Right lobe of liver (tissue), 4 donors: Measurements from ENCODE around the gene DEDD.

Experiments
- POLR2A ChIP-seq: fragments of 450-650 bp; IDR thresholded peaks from one replicate; pipeline ENCODE4 v1.6.1; 2017; ENCODE audit warnings: antibody characterized with exemption, mild to moderate bottlenecking
- TF ChIP-seq, protein P1 (sequence below), 4 donors: fragments of 200-600 bp in 3 of 4; fragments of 450-650 bp in 1 of 4; IDR thresholded peaks; one replicate each; pipeline versions ENCODE4 v1.5.1 to v1.8.0; 2016 to 2022; ENCODE audit warnings: antibody characterized with exemption in 4 of 4, mild to moderate bottlenecking in 2 of 4
- donor health status: DM: no; HTN: no; CAD: no.
- donor health status: DM: no; HTN: no; CAD: no.
- donor health status: DM: no; HTN: yes; CAD: no.

DNA sequence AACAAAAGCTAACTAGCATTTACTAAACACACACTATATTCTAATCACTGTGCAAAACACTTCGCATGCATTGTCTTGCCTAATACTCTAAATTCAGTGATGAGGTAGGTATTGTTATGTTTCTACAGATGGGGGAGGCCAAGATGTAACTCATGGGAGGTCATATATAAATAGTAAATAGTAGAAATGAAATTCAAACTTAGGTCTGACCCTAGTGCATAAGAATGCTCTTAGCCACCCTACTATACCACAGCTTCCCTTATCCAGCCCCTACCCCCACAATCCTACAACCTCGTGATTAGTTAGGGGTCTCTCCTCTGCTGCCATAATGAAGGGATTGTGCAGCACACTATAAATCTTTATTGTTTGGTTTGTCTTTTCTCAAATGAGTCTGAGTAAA is 17.9 kb downstream of the DEDD start:
- TF ChIP-seq, protein P1, sequence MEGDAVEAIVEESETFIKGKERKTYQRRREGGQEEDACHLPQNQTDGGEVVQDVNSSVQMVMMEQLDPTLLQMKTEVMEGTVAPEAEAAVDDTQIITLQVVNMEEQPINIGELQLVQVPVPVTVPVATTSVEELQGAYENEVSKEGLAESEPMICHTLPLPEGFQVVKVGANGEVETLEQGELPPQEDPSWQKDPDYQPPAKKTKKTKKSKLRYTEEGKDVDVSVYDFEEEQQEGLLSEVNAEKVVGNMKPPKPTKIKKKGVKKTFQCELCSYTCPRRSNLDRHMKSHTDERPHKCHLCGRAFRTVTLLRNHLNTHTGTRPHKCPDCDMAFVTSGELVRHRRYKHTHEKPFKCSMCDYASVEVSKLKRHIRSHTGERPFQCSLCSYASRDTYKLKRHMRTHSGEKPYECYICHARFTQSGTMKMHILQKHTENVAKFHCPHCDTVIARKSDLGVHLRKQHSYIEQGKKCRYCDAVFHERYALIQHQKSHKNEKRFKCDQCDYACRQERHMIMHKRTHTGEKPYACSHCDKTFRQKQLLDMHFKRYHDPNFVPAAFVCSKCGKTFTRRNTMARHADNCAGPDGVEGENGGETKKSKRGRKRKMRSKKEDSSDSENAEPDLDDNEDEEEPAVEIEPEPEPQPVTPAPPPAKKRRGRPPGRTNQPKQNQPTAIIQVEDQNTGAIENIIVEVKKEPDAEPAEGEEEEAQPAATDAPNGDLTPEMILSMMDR (IDR thresholded peaks at IDR 0.05): no peak
- TF ChIP-seq POLR2A: no peak
